Cardiac fibroblast (primary cell): Measurements from ENCODE around the gene FOXN3.

Experiments used
- DNase-seq, 2 donors: peaks; one replicate each; pipeline versions ENCODE4 v3.0.0 to v3.0.0-alpha.2; 2010; ENCODE audit warnings: low read depth in 2 of 2
- H3K4me3 ChIP-seq, 2 donors: replicated peaks in 1 of 2; 1 replicate in 1 of 2; 2 replicates in 1 of 2; pipeline ENCODE4 v1.5.1; 2011; ENCODE audit warnings: low read depth in 2 of 2, low read length in 2 of 2, mild to moderate bottlenecking in 2 of 2, moderate library complexity in 1 of 2
- TF ChIP-seq, protein P1 (sequence below): IDR thresholded peaks from one replicate; pipeline ENCODE4 v1.5.1; 2011; ENCODE audit warnings: low read depth, mild to moderate bottlenecking, low read length, inconsistent platforms

The FOXN3 gene

DNA sequence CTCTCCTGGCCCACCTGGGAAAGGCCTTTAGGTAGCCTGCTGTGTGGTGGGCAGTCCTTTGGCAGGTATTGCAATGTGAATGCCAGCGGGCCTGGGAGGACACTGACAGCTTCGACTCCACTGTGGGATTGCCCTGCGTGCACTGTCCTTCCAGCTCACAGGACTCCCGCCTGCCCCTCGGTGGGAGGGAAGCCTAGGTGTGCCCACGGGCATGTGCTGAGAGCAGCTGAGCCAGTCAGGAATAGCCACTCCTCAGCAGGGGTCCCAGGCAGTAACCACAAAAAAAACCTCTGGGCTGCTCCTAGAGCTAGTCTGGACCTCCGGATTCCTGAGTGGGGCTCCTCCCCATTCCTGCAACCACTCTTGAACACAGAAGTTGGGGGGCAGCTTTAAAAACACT is 278.2 kb downstream of the FOXN3 start:
- H3K4me3 ChIP-seq: no peak overlapping the region
- no peak for DNase-seq
- TF ChIP-seq, protein P1, sequence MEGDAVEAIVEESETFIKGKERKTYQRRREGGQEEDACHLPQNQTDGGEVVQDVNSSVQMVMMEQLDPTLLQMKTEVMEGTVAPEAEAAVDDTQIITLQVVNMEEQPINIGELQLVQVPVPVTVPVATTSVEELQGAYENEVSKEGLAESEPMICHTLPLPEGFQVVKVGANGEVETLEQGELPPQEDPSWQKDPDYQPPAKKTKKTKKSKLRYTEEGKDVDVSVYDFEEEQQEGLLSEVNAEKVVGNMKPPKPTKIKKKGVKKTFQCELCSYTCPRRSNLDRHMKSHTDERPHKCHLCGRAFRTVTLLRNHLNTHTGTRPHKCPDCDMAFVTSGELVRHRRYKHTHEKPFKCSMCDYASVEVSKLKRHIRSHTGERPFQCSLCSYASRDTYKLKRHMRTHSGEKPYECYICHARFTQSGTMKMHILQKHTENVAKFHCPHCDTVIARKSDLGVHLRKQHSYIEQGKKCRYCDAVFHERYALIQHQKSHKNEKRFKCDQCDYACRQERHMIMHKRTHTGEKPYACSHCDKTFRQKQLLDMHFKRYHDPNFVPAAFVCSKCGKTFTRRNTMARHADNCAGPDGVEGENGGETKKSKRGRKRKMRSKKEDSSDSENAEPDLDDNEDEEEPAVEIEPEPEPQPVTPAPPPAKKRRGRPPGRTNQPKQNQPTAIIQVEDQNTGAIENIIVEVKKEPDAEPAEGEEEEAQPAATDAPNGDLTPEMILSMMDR: no peak

DNA sequence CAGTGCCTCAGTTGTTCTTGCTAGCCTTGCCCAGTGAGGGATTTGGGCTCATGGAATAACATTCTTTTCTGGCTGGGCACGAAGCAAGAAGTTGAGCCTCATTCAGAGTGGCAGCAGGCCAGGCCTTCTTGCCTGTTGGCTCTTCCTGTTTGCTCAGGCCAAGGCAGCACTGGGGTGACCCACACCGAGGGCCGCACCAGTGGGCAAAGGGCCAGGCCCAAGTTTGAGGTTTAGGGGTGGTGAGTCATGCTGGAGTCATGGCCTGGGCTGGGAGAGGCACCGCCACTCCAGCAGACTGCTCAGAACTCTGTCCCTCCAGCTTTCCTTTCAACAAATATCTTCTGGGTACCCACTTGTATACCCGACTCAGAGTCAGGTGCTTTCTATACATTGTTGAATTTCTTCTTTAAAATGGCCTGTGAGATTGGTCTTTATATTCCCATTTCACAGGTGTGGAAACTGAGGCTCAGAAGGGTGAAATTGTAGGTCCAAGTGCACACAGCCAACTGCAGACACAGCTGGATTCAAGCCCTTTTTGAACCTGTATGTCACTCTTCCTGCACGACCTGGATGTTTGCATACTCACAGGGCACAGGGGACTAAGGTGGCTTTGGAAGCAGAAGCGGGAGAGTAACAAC is 279.4 kb downstream of the FOXN3 start:
- DNase-seq: peak; percentile 92 to 96
- H3K4me3 ChIP-seq: no peak overlapping the region
- TF ChIP-seq, protein P1: no peak

DNA sequence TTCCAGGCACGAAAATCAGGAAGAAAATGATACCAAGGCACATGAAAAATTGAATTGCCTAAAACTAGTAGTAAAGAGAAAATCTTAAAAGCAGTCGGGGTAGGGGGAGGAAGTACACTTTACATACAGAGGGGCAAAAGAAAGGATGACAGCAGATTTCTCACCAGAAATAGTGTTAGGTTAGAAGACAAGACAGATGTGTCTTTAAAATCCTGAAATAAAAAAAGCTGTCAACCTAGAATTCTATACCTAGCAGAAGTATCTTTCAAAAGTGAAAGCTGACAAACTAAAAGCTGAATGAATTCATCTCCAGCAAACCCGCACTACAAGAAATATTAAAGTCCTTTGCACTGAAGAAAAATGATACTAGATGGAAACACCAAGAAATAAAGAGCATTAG is 280.4 kb downstream of the FOXN3 start:
- H3K4me3 ChIP-seq: no peak overlapping the region
- no peak for DNase-seq
- TF ChIP-seq, protein P1: no peak

DNA sequence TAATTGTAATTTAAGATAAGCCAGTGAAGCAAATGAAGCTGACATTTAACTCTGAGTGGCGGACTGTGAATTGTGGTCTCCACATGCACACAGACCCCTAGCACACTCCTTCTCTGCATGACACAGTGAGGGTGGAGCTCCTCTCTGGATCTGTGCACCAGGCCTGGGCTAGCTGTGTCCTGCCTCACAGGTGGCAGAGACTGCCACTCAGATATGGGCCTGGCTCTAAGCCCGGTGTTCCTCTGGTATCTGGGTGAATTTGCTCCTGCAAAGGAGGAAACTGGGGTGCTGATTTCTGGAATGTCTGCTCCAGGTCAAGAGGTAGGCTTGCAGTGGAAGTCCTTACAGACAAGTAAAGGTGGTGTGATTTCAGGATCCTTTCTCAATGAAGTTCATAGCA is 282.4 kb downstream of the FOXN3 start:
- TF ChIP-seq, protein P1: no peak
- no peak for DNase-seq

DNA sequence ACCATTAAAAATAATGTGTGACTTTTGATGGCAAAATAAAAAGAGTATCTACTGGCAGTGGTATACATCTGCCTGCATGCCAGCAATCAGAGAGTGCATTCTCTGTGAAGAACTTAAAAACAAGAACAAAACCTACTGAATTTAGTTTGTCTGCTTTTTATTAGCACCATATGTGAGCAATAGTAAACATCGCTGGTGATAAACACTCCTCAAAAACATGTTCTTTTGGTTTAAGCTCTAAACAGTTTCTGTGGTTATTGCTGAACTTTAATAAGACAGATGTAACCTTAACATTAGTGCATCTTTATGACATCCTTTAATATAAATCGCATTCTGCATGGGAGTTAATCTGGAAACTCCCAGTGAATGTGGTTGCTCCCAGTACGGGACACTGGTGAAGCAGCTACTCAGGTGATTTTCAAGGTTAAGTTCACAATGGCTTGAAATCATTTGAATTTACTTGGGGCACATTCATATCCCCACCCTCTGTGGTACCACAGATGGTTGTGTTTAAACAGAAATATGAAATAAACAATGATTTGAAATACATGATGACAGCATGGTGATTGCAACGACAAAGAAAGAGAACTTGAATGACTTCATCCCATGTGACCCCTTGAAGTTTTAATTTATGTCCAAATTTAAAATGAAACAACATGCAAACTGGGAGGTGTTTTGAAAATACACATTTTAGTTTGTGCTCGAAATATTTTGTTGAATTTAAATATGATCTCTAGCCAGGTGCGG is 285.9 kb downstream of the FOXN3 start:
- no peak overlapping the region for H3K4me3 ChIP-seq
- TF ChIP-seq, protein P1: no peak
- DNase-seq: no peak

More for the DNA sequence above, 282.4 kb downstream of the FOXN3 start:
- H3K4me3 ChIP-seq: no peak overlapping the region

DNA sequence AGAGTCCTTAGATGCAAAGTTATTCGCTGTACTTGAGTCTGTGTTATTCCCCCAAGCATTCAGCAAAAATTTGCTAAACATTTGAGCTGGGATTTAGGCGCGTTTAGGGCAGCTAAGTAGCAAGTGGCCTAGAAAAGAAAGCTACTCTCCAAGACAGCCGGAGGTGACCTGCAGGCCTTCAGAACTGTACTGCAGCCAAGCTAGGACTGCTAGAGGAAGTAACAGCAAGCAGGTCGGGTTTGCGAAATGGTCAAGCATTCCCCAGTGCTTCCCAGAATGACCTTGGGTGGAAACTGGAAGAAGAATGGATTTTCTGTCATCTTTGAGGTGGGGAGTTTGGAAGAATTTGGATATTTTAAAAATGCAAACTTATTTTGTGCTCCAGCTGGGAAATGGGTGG is 287.5 kb downstream of the FOXN3 start:
- TF ChIP-seq, protein P1: no peak
- no peak overlapping the region for H3K4me3 ChIP-seq
- DNase-seq: peak; percentile 8 to 53
